Endothelial cell (in vitro differentiated cells): ENCODE data around the gene GATD1. TPM values are rescaled to one million over a fixed set of nuclear protein-coding genes. Genes with fewer than 3 reads are reported as not detected.

ENCODE experiments used
- DNase-seq: peaks from one replicate; pipeline ENCODE4 v3.0.0; 2021; ENCODE audit warnings: low spot score
- H3K27ac Mint-ChIP-seq: one replicate; pipeline ENCODE4 v1.8.0; 2021; ENCODE audit warnings: mixed read lengths, inconsistent platforms; ENCODE audit not compliant: unreplicated experiment
- H3K27me3 Mint-ChIP-seq: one replicate; pipeline ENCODE4 v1.8.0; 2021; ENCODE audit warnings: mild to moderate bottlenecking, moderate library complexity, mixed read lengths, inconsistent platforms; ENCODE audit not compliant: unreplicated experiment
- H3K36me3 Mint-ChIP-seq: one replicate; pipeline ENCODE4 v1.8.0; 2021; ENCODE audit warnings: mild to moderate bottlenecking, low read depth, mixed read lengths, inconsistent platforms; ENCODE audit not compliant: unreplicated experiment
- H3K4me1 Mint-ChIP-seq: one replicate; pipeline ENCODE4 v1.8.0; 2021; ENCODE audit warnings: mild to moderate bottlenecking, mixed read lengths, inconsistent platforms; ENCODE audit not compliant: unreplicated experiment
- H3K4me3 Mint-ChIP-seq: one replicate; pipeline ENCODE4 v1.8.0; 2021; ENCODE audit warnings: mild to moderate bottlenecking, mixed read lengths, inconsistent platforms; ENCODE audit not compliant: unreplicated experiment
- H3K9me3 Mint-ChIP-seq: one replicate; pipeline ENCODE4 v1.8.0; 2021; ENCODE audit warnings: mixed read lengths, inconsistent platforms; ENCODE audit not compliant: unreplicated experiment
- total RNA-seq: library from RNA; stranded (reverse); fragmentation: NEBNext Ultra II Directional; extraction: Animal tissue kit (Norgen Biotek cat#: 25700); gene quantifications from one replicate; pipeline ENCODE4 v1.2.1, GENCODE V29; 2021; ENCODE audit not compliant: unreplicated experiment
- TF ChIP-seq, protein P1 (sequence below): fragments of 200-600 bp; sonication (generic); IDR thresholded peaks from one replicate; pipeline ENCODE4 v1.5.0; 2021; ENCODE audit warnings: antibody characterized with exemption; ENCODE audit not compliant: unreplicated experiment

GATD1 gene
- total RNA-seq, 1 donor from 2014 or later: 36.5 TPM

- Mint-ChIP-seq H3K4me3 (no peak overlapping the region), H3K4me1 (no peaks in the 10 kb centered on the region), H3K36me3 (no peaks in the 10 kb centered on the region), H3K27me3 (peaks cover 9% of the 10 kb centered on the region), H3K27ac (no peak overlapping the region), H3K9me3 (no peaks in the 10 kb centered on the region)
- DNase-seq: no peak
- TF ChIP-seq, protein P1, sequence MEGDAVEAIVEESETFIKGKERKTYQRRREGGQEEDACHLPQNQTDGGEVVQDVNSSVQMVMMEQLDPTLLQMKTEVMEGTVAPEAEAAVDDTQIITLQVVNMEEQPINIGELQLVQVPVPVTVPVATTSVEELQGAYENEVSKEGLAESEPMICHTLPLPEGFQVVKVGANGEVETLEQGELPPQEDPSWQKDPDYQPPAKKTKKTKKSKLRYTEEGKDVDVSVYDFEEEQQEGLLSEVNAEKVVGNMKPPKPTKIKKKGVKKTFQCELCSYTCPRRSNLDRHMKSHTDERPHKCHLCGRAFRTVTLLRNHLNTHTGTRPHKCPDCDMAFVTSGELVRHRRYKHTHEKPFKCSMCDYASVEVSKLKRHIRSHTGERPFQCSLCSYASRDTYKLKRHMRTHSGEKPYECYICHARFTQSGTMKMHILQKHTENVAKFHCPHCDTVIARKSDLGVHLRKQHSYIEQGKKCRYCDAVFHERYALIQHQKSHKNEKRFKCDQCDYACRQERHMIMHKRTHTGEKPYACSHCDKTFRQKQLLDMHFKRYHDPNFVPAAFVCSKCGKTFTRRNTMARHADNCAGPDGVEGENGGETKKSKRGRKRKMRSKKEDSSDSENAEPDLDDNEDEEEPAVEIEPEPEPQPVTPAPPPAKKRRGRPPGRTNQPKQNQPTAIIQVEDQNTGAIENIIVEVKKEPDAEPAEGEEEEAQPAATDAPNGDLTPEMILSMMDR: no peak
These were observed 13.7 kb upstream of the GATD1 start for GRCh38 chr11:790721-791564.

DNA sequence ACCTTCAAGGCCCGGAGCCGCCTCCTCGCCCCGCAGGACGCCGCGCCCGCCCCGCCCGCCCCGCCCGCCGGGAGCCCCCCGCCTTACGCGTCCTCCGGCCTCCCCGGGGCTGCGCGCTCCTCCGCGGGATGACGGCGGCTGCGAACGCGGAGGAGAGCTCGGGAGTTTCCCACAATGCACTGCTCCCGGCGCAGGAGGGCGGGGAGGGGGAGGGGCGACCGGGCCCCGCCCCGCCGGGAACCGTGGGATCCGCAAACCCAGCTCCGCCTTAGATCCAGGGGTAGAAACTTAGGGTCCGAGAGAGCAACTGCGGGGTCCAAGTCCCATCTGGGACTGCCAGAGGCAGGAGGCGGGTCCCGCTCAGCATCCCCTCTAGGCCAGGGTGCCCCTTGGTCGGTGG is 12.7 kb upstream of the GATD1 start, which contains the start of gene CEND1:
Gene CEND1, minus strand, starts transcription at position 148 of the 400 bp plus-strand sequence. CDS start 1,514 bp downstream, outside the sequence.
- Mint-ChIP-seq H3K27ac (no peak within 1 kb of the TSS), H3K4me3 (no peak within 1 kb of the TSS), H3K9me3 (no peaks in the 10 kb centered on the region), H3K36me3 (no peaks in the 10 kb centered on the region), H3K27me3 (peaks cover 14% of the 10 kb centered on the region), H3K4me1 (no peaks in the 10 kb centered on the region)
- TF ChIP-seq, protein P1: no peak
- DNase-seq: peak; percentile 48

- TF ChIP-seq, protein P1: no peak
- peaks cover 14% of the 10 kb centered on the region for H3K27me3 Mint-ChIP-seq
- H3K27ac Mint-ChIP-seq: no peak overlapping the region
- H3K4me3 Mint-ChIP-seq: no peak overlapping the region
- H3K9me3 Mint-ChIP-seq: no peaks in the 10 kb centered on the region
- H3K4me1 Mint-ChIP-seq: no peaks in the 10 kb centered on the region
- no peaks in the 10 kb centered on the region for H3K36me3 Mint-ChIP-seq
- DNase-seq: no peak
These were observed 12.0 kb upstream of the GATD1 start for GRCh38 chr11:788953-789940.

DNA sequence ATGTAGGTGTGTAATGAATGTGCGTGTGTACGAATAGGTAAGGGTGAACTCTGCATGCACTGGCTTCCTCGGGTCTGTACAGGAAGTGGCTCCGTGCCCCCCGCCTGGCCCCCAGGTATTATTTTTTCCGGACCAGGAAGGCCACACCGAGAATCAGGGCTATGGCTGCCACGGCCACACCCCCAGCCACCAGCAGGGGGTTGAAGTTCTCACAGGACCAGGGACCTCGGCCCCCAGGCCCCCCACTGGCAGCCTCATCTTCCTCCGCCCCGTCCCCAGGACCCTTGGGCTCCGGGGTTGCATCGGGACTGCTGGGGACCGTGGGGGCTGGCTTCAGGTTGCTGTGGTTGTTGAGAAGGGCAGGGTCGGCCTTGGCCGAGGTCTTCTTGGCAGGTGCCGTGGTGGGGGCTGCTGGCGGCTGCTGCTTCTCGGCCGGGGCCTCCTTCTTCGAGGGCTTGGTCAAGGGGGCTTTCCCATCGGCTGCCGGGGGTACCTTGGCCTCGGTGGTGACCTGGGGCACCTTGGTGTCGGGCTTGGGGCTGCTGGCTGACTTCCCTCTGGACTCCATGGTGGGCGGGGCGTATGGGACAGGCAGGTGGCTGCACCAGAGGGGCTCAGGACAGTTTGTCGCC is 10.8 kb upstream of the GATD1 start:
- H3K4me3 Mint-ChIP-seq: no peak overlapping the region
- DNase-seq: no peak
- H3K27ac Mint-ChIP-seq: no peak overlapping the region
- peaks cover 14% of the 10 kb centered on the region for H3K27me3 Mint-ChIP-seq
- H3K4me1 Mint-ChIP-seq: peaks cover 5% of the 10 kb centered on the region
- TF ChIP-seq, protein P1: no peak
- peaks cover 3% of the 10 kb centered on the region for H3K36me3 Mint-ChIP-seq
- H3K9me3 Mint-ChIP-seq: no peaks in the 10 kb centered on the region
